Esophagus muscularis mucosa (tissue), 4 donors: Measurements from ENCODE around the gene CLIC2.

Experiments
- EP300 ChIP-seq: sonication (generic); formaldehyde crosslinking; IDR thresholded peaks from one replicate; pipeline ENCODE4 v1.6.1; 2017; ENCODE audit warnings: antibody characterized with exemption
- POLR2A ChIP-seq: fragments of 450-650 bp; IDR thresholded peaks from one replicate; pipeline ENCODE4 v1.6.1; 2017; ENCODE audit warnings: antibody characterized with exemption, moderate library complexity, mild to moderate bottlenecking, low read depth
- POLR2AphosphoS5 ChIP-seq, 2 donors: sonication (generic); formaldehyde crosslinking; IDR thresholded peaks; one replicate each; pipeline ENCODE4 v1.6.1; 2017; ENCODE audit warnings: antibody characterized with exemption in 2 of 2
- TF ChIP-seq, protein P1 (sequence below), 3 experiments: fragments of 200-600 bp in 2 of 3; fragments of 450-650 bp in 1 of 3; sonication (generic) in 2 of 3; IDR thresholded peaks; one replicate each; pipeline ENCODE4 v1.5.1; 2017 to 2019; ENCODE audit warnings: antibody characterized with exemption in 3 of 3, mild to moderate bottlenecking in 2 of 3, moderate library complexity in 1 of 3

DNA sequence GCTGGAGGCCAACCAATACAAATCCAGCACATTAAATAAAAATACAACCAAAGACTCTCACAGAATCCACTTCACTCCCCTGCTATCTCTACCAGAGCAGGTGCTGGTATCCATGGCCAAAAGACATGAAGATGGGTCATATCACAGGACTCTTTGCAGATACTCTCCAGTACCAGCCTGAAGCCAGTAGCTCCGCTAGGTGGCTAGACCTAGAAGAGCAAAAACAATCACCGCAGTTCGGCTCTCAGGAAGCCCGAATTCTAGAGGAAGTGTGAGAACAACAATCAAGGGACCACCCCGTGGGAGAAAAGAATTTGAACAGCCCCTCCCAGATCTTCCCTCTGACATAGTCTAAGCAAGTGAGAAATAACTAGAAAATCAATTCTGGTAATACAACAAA lies 20.2 kb downstream of the CLIC2 start:
- TF ChIP-seq POLR2A (no peak), POLR2AphosphoS5 (IDR thresholded peaks at IDR 0.05) (no peak), EP300 (no peak)
- TF ChIP-seq, protein P1, sequence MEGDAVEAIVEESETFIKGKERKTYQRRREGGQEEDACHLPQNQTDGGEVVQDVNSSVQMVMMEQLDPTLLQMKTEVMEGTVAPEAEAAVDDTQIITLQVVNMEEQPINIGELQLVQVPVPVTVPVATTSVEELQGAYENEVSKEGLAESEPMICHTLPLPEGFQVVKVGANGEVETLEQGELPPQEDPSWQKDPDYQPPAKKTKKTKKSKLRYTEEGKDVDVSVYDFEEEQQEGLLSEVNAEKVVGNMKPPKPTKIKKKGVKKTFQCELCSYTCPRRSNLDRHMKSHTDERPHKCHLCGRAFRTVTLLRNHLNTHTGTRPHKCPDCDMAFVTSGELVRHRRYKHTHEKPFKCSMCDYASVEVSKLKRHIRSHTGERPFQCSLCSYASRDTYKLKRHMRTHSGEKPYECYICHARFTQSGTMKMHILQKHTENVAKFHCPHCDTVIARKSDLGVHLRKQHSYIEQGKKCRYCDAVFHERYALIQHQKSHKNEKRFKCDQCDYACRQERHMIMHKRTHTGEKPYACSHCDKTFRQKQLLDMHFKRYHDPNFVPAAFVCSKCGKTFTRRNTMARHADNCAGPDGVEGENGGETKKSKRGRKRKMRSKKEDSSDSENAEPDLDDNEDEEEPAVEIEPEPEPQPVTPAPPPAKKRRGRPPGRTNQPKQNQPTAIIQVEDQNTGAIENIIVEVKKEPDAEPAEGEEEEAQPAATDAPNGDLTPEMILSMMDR (IDR thresholded peaks at IDR 0.05), result no peak
